ENCODE results near the gene SPO11. TPM values are rescaled to one million over a fixed set of nuclear protein-coding genes. Genes with fewer than 3 reads are reported as not detected.

SPO11 gene
- total RNA-seq, 2 experiments from 2014 or later = not detected

DNA sequence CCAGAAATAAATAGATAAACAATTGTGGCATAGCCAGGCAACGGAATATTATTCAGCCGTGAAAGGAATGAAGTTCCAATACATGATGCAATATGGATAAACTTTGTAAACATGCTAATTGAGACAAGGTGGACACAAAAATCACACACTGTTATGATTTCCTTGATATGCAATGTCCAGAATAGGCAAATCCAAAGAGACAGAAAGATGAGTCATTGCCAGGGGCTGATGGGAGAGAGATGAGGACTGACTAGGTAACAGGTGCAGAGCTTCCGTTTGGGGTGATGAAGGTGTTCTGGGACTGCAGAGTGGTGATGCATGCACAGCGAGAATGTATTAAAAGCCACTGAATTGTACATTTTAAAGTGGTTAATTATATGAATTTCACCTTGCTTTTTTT, 31.1 kb upstream of the SPO11 start:
- Histone ChIP-seq H3K27ac (ENCODE audit: low read depth in 1 of 2, low read length in 2 of 2) (no peak overlapping the region), H3K4me1 (ENCODE audit: insufficient read depth, low read length) (no peaks in the 10 kb centered on the region), H3K36me3 (ENCODE audit: insufficient read depth, low read length) (no peaks in the 10 kb centered on the region), H3K27me3 (ENCODE audit: control insufficient read depth in 1 of 2, insufficient read depth in 2 of 2, low read length in 2 of 2) (peaks cover 3 to 6% of the 10 kb centered on the region in 2 experiments), H3K4me3 (ENCODE audit: low read length) (no peak overlapping the region), H3K9me3 (ENCODE audit: control insufficient read depth in 1 of 2, insufficient read depth in 1 of 2, low read length in 2 of 2) (no peaks in the 10 kb centered on the region)
- H3K27ac Mint-ChIP-seq = no peak overlapping the region
- ChIA-PET POLR2A (no interaction called here), CTCF (no interaction called here)
- TF ChIP-seq CTCF (IDR thresholded peaks at IDR 0.05) = no peak
- no peak overlapping the region for H3K4me3 Mint-ChIP-seq
- ATAC-seq (ENCODE audit: poor library complexity) = no peak
- intact Hi-C loops (cut with DNase I, micrococcal nuclease) = no loop called here
- no peaks in the 10 kb centered on the region for H3K4me1 Mint-ChIP-seq (ENCODE audit: low read depth)
- DNase-seq = no peak
- H3K36me3 Mint-ChIP-seq (ENCODE audit: low read depth) = no peaks in the 10 kb centered on the region
- peaks cover 29% of the 10 kb centered on the region for H3K27me3 Mint-ChIP-seq
- no peaks in the 10 kb centered on the region for H3K9me3 Mint-ChIP-seq

DNA sequence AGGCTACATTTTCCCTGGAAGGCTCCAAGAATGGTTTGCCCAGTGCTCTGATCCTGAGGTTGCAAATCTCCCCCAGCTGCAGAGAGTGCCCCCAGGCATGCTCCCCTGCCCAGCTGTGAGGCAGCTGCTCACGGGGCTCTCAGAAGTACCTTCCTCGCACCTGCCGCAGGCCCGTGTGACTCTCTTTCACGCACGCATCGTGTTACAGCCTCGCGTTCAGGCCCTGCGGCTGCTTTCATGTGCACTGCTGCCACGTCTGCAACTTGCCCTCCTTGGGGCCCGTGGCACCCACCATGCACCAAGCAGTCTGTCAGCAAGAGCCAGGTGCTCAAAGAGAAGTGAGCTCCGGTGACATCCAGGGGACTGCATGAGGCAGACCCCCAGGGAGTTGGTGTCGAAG, 28.6 kb upstream of the SPO11 start:
- Mint-ChIP-seq H3K4me3 (no peak overlapping the region), H3K27me3 (peaks cover 33% of the 10 kb centered on the region), H3K27ac (no peak overlapping the region), H3K4me1 (ENCODE audit: low read depth) (no peaks in the 10 kb centered on the region), H3K9me3 (no peaks in the 10 kb centered on the region), H3K36me3 (ENCODE audit: low read depth) (no peaks in the 10 kb centered on the region)
- Histone ChIP-seq H3K4me1 (ENCODE audit: insufficient read depth, low read length) (no peaks in the 10 kb centered on the region), H3K27me3 (ENCODE audit: control insufficient read depth in 1 of 2, insufficient read depth in 2 of 2, low read length in 2 of 2) (peaks cover 2 to 3% of the 10 kb centered on the region in 2 experiments), H3K27ac (ENCODE audit: low read depth in 1 of 2, low read length in 2 of 2) (no peak overlapping the region), H3K36me3 (ENCODE audit: insufficient read depth, low read length) (no peaks in the 10 kb centered on the region), H3K9me3 (ENCODE audit: control insufficient read depth in 1 of 2, insufficient read depth in 1 of 2, low read length in 2 of 2) (no peaks in the 10 kb centered on the region), H3K4me3 (ENCODE audit: low read length) (no peak overlapping the region)
- intact Hi-C loops (cut with DNase I, micrococcal nuclease) = no loop called here
- no peak for TF ChIP-seq CTCF (IDR thresholded peaks at IDR 0.05)
- no peak for ATAC-seq (ENCODE audit: poor library complexity)
- CTCF ChIA-PET = no interaction called here
- no peak for DNase-seq
- POLR2A ChIA-PET = no interaction called here

GRCh38 chr20:57306747-57307146, 22.9 kb upstream of the SPO11 start:
- ATAC-seq (ENCODE audit: poor library complexity) (no peak), DNase-seq (no peak)
- Histone ChIP-seq H3K36me3 (ENCODE audit: insufficient read depth, low read length) (no peaks in the 10 kb centered on the region), H3K27me3 (ENCODE audit: control insufficient read depth in 1 of 2, insufficient read depth in 2 of 2, low read length in 2 of 2) (peaks cover 4 to 9% of the 10 kb centered on the region in 2 experiments), H3K4me1 (ENCODE audit: insufficient read depth, low read length) (no peaks in the 10 kb centered on the region), H3K4me3 (ENCODE audit: low read length) (no peak overlapping the region), H3K27ac (ENCODE audit: low read depth in 1 of 2, low read length in 2 of 2) (no peak overlapping the region), H3K9me3 (ENCODE audit: control insufficient read depth in 1 of 2, insufficient read depth in 1 of 2, low read length in 2 of 2) (no peaks in the 10 kb centered on the region)
- ChIA-PET POLR2A (no interaction called here), CTCF (no interaction called here)
- Mint-ChIP-seq H3K36me3 (ENCODE audit: low read depth) (no peaks in the 10 kb centered on the region), H3K4me1 (ENCODE audit: low read depth) (no peaks in the 10 kb centered on the region), H3K27ac (no peak overlapping the region), H3K27me3 (peaks cover 34% of the 10 kb centered on the region), H3K9me3 (no peaks in the 10 kb centered on the region), H3K4me3 (no peak overlapping the region)
- intact Hi-C loops (cut with DNase I, micrococcal nuclease) = no loop called here
- TF ChIP-seq CTCF (IDR thresholded peaks at IDR 0.05) = no peak

Measured in CD4-positive, alpha-beta T cell (primary cell).